OCI-LY3 (cell line): ENCODE results near the gene PREX1.
"Not testable (repeated sequence)": the region's sequence is repeated elsewhere in the genome, so short reads cannot be mapped to it uniquely, and the experiment has no call there.

Experiments used
- H2AFZ ChIP-seq: fragments of 200-600, 300-600 bp; shearing (Covaris generic); 2 replicates; pipeline ENCODE4 v1.6.0; 2014; ENCODE audit warnings: antibody characterized with exemption, low read depth, low read length
- H3K27ac ChIP-seq: fragments of 200-600, 300-600 bp; sonication (generic); 2 replicates; pipeline ENCODE4 v1.5.1; 2014; ENCODE audit warnings: mild to moderate bottlenecking, low read length, moderate library complexity, mixed read lengths
- H3K27me3 ChIP-seq: fragments of 200-600, 300-600 bp; sonication (generic); 2 replicates; pipeline ENCODE4 v1.6.1; 2014; ENCODE audit warnings: low read depth, low read length, mixed read lengths
- H3K36me3 ChIP-seq: fragments of 200-600, 300-600 bp; sonication (generic); replicated peaks from 2 replicates; pipeline ENCODE3; 2014; ENCODE audit warnings: low read depth, low read length, mixed read lengths
- H3K4me1 ChIP-seq: fragments of 300-600, 200-600 bp; sonication (generic); 2 replicates; pipeline ENCODE4 v1.6.1; 2014; ENCODE audit warnings: low read length, mixed read lengths
- H3K4me2 ChIP-seq: fragments of 200-600, 300-600 bp; sonication (generic); 2 replicates; pipeline ENCODE4 v1.6.1; 2014; ENCODE audit warnings: low read length, mixed read lengths
- H3K4me3 ChIP-seq: fragments of 300-600, 200-600 bp; sonication (generic); 2 replicates; pipeline ENCODE4 v1.5.1; 2014; ENCODE audit warnings: antibody characterized with exemption, mild to moderate bottlenecking, low read length, moderate library complexity
- H3K79me2 ChIP-seq: fragments of 300-600, 200-600 bp; shearing (Covaris generic); 2 replicates; pipeline ENCODE4 v1.6.1; 2014; ENCODE audit warnings: mild to moderate bottlenecking, low read length, mixed read lengths
- H3K9ac ChIP-seq: fragments of 300-600, 200-600 bp; shearing (Covaris generic); 2 replicates; pipeline ENCODE4 v1.6.0; 2014; ENCODE audit warnings: mild to moderate bottlenecking, low read length, moderate library complexity
- H3K9me3 ChIP-seq: fragments of 200-600, 300-600 bp; shearing (Covaris generic); 2 replicates; pipeline ENCODE4 v1.6.1; 2014; ENCODE audit warnings: low read length, mixed read lengths; ENCODE audit not compliant: insufficient read depth
- H4K20me1 ChIP-seq: fragments of 200-600, 300-600 bp; sonication (generic); 2 replicates; pipeline ENCODE4 v1.6.1; 2016; ENCODE audit warnings: low read length, mixed read lengths; ENCODE audit not compliant: insufficient read depth
- EZH2phosphoT487 ChIP-seq: fragments of 200-600 bp; shearing (Covaris generic); IDR thresholded peaks from 2 replicates; pipeline ENCODE4 v1.6.1; 2018; ENCODE audit warnings: antibody characterized with exemption, mixed run types, low read depth
- TF ChIP-seq, protein P1 (sequence below): fragments of 200-600, 300-600 bp; sonication (generic); IDR thresholded peaks from 2 replicates; pipeline ENCODE4 v1.5.1; 2014; ENCODE audit warnings: antibody characterized with exemption, low read length, low read depth

PREX1 gene

DNA sequence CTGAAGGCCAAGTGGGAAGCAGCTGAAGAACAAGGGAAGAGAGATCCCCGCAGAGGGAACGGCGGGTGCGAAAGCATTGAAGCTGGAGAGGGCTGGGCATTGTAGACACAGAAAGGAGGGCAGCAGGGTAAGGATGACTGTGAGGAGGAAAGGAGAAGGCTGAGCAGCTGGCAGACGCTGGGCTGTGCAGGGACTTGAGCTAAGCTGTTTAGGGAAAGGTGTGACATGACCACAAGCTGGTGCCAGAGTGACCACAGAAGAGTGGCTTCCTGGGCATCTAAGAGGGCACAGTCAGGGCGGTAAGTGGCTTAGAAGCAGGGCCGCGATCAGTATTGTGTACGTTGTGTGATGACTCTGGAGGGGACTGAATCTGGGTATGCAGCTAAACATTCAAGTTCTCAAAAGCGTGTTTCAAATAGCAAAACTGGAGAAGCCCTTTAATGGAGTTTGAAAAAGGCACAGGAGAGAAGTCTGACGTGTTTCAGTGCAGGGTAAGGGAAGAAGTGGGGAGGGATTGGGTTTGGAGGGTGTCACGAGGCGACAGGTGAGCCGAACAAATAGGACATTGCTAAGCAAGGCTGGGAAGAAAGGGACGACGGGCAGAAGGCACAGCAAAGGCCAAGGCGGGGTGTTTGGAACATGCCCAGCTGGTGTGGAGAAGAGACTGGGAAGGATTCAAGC is 47.6 kb upstream of the PREX1 start:
- Histone ChIP-seq H2AFZ (no peak overlapping the region), H3K4me2 (no peak overlapping the region), H3K9me3 (no peaks in the 10 kb centered on the region), H3K27me3 (no peaks in the 10 kb centered on the region), H3K9ac (no peak overlapping the region), H3K4me3 (no peak overlapping the region), H3K79me2 (no peaks in the 10 kb centered on the region), H4K20me1 (no peaks in the 10 kb centered on the region), H3K4me1 (peaks cover 18% of the 10 kb centered on the region), H3K27ac (no peak overlapping the region), H3K36me3 (no peaks in the 10 kb centered on the region)
- TF ChIP-seq, protein P1, sequence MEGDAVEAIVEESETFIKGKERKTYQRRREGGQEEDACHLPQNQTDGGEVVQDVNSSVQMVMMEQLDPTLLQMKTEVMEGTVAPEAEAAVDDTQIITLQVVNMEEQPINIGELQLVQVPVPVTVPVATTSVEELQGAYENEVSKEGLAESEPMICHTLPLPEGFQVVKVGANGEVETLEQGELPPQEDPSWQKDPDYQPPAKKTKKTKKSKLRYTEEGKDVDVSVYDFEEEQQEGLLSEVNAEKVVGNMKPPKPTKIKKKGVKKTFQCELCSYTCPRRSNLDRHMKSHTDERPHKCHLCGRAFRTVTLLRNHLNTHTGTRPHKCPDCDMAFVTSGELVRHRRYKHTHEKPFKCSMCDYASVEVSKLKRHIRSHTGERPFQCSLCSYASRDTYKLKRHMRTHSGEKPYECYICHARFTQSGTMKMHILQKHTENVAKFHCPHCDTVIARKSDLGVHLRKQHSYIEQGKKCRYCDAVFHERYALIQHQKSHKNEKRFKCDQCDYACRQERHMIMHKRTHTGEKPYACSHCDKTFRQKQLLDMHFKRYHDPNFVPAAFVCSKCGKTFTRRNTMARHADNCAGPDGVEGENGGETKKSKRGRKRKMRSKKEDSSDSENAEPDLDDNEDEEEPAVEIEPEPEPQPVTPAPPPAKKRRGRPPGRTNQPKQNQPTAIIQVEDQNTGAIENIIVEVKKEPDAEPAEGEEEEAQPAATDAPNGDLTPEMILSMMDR, result no peak
- TF ChIP-seq EZH2phosphoT487, result no peak

DNA sequence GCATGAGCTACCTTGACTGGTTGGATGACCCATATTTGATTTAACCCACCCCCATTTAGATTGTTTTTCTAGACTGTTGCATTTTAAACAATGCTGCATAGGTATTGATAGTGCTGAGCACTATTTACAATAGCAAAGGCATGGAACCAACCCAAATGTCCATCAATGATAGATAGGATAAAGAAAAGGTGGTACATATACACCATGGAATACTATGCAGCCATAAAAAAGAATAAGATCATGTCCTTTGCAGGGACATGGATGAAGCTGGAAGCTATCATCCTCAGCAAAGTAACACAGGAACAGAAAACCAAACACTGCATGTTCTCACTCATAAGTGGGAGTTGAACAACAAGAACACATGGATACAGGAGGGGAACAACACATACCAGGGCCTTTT is 41.6 kb upstream of the PREX1 start:
- not testable (repeated sequence) for H3K4me2 ChIP-seq, H3K9me3 ChIP-seq

DNA sequence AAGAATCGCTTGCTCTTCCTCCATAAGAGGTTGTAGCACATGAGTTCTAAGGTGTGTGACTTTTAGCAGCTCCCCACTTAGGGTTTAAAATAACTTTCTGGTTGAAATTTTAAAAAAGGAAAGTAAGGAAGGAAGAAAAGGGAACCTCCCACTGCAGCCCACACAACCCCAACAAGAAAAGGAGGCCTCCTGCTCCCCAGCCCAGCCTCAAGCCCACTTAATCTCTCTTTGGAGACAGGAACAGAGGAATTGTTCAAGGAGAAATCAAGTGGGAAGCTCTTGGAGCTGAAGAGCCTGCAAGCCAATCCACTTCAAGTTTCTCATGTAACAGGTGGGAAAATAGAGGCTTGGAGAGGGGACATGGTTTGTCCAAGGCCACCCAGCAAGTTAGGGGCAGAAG is 39.1 kb upstream of the PREX1 start:
- Histone ChIP-seq H4K20me1 (no peaks in the 10 kb centered on the region), H3K79me2 (no peaks in the 10 kb centered on the region), H2AFZ (no peak overlapping the region), H3K36me3 (no peaks in the 10 kb centered on the region), H3K4me3 (no peak overlapping the region), H3K9ac (no peak overlapping the region), H3K9me3 (no peaks in the 10 kb centered on the region), H3K4me2 (no peak overlapping the region), H3K27ac (no peak overlapping the region), H3K4me1 (peaks cover 20% of the 10 kb centered on the region), H3K27me3 (peaks cover 10% of the 10 kb centered on the region; the same call in 1 of the 2 replicates)
- TF ChIP-seq, protein P1, result no peak
- TF ChIP-seq EZH2phosphoT487, result no peak

More for the DNA sequence above, 41.6 kb upstream of the PREX1 start:
- not testable (repeated sequence) for H3K79me2 ChIP-seq, H4K20me1 ChIP-seq, H3K36me3 ChIP-seq, H3K4me3 ChIP-seq, H3K27ac ChIP-seq, H3K27me3 ChIP-seq, H2AFZ ChIP-seq, H3K9ac ChIP-seq
- peaks cover 19% of the 10 kb centered on the region for H3K4me1 ChIP-seq

DNA sequence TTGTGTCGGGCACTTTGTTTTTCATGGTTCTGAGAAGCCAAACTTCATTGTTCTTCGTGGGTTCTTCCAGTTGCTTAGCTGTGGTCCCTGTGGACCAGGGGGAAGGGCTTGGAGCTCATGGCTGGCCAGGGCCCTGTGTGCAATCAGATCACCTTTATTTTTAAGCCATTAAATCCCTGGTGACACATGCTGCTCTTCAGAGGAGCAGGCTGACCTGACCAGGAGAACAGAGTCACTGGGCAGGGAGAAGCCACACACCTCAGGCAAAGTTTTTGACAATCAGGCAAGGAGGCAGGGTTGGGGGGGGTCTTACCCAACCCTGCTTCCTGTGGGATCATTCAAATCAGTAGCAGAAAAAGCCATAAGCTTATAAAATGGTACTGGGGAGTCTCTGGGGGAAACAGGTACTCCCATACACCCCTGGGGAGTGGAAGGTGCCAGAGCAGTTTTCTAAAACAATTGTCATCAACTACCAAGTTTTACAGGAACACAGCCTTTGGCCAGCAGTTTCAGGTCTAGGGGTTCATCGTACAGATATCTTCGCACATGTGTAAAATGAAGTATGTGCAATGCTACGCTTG is 37.0 kb upstream of the PREX1 start:
- Histone ChIP-seq H2AFZ (no peak overlapping the region), H3K4me3 (no peak overlapping the region), H3K79me2 (no peaks in the 10 kb centered on the region), H3K36me3 (no peaks in the 10 kb centered on the region), H3K27me3 (peaks cover 10% of the 10 kb centered on the region; the same call in 1 of the 2 replicates), H3K4me2 (no peak overlapping the region), H3K9me3 (no peaks in the 10 kb centered on the region), H3K27ac (no peak overlapping the region), H3K9ac (no peak overlapping the region), H3K4me1 (peaks cover 37% of the 10 kb centered on the region), H4K20me1 (no peaks in the 10 kb centered on the region)
- TF ChIP-seq, protein P1, result no peak
- no peak for TF ChIP-seq EZH2phosphoT487
